ENCODE measurements around the gene PALS2.

PALS2 gene

DNA sequence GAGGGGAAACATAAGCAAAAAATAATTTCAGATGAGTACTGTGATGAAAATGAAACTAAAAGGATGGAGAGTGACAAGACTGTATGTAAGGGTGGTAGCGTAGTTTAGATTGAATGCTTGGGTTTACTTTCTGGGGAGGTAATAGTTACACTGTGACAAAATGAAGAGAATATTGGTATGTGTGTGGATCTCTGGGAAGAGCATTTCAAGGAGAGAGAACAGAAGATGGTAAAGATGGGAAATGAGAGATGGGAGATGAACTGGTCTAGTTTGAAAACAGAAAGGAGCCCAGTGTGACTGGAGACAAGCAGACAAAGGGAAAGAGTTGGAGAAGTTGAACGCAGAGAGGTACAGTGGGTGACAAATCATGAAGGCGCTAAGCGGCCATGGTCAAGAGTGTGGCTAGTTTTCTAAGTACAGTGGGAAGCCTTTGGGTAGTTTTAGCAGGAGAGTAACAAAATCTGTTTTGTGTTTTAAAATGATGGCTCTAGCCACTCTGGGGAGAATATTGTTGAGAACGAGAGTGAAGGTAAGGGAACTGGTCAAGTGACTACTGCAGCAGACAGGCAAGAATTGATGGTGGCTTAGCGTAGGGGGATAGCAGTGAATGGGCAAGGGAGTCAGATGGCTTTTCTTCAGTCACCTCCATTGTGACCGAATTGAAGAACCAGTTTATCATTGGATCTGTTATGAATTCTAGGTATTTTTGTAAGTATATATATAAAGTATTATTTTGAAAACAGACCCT, 22.6 kb downstream of the PALS2 start:
- no peak for DNase-seq

- no peak for DNase-seq
Observed at GRCh38 chr7:24597014-24597413, 23.8 kb downstream of the PALS2 start.

- no peak for DNase-seq
Observed at GRCh38 chr7:24601600-24601999, 28.3 kb downstream of the PALS2 start.

DNA sequence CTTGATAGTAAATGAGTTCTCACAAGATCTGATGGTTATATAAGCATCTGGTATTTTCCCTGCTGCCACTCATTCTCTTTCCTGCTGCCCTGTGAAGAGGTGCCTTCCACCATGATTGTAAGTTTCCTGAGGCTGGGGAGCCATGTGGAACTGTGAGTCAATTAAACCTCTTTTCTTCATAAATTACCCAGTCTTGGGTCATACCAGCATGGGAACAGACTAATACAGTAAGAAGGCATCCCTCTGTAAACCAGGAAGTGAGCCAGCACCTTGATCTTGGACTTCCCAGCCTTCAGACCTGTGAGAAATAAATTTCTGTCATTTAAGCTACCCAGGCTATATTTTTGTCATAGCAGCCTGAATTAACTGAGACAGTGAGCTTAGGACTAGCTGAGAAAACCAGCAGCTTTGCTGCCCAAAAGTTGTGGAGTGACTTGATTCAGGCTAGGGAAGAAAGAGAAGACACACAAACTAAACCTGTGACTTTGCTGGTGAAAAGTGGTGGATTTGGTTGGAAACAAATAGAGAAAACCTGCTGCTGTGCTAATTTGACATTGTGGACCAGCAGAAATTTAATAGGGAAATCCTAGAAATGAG, 29.7 kb downstream of the PALS2 start:
- no peak for DNase-seq

GRCh38 chr7:24604630-24605029, 31.4 kb downstream of the PALS2 start:
- DNase-seq = no peak

- no peak for DNase-seq
Observed at GRCh38 chr7:24608504-24608903, 35.3 kb downstream of the PALS2 start.

DNA sequence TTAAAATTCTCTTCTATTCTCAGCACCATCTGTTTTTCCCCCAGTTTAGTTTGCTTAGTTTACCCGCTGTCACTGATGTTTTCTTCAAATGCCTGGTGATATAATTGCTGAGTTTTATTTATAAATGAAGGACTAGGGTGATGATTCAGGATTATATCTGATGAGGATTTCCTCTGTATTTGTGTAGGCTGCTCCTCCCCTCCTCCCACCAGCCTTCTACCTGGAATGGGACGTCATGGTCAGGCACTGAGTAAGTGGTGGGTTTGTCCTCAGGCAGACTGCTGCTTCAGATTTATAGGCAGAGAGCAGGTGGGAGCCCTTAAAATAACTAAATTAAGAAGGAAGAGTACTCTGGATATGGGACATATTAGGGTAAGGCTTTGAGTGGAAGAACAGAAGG, 35.8 kb downstream of the PALS2 start:
- DNase-seq = no peak

DNA sequence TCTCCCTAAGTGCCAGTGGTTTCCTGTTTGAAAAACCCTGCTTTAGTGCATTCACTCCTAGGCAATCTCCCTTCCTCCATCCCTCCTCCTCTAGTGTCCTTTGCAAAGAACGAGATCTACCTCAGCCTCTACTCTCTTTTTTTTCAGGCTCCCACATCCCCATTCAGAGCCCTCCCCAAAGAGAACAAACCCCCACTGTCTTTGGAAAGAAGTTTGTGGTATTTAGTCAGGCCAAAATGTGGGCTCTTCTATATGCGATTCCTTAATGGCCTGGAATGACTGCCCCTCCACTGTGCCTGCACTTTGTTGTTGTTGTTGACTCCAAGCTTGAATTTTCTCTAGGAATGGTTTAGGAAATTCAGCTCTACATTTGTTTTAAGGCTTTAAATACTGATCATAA, 36.3 kb downstream of the PALS2 start:
- no peak for DNase-seq

GRCh38 chr7:24611130-24611529, 37.9 kb downstream of the PALS2 start:
- DNase-seq = no peak

DNA sequence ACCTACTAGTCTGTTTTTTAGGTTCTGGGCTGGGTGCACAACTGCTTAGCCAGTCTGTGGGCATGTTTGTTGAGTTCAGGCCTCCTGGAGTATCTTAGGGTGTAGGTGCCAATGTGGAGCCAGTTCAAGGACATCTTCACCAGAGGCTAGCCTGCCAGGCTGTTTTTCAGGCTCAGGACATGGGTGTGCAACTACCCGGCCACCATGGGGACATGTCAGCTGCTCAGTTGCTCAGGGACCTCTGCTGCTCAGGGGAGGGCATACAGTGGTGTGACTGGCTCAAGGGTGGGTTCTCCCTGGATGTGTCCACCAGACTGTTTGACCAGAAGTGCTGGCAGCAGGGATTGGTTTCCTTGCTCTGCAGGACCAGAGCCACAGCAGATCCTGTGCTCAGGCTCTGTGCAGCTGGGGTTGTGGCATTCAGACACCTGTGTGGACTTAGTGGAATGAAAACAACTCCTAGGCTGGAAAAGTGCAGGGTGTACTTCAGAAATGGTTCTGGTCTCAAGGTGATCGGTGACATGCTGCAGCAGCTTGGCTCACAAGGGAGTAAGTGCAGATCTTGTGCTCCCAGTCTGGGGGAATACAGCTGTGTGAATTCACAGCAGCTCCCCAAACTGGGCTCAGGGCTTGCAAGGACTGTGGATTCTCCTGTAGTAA, 44.8 kb downstream of the PALS2 start:
- no peak for DNase-seq

DNA sequence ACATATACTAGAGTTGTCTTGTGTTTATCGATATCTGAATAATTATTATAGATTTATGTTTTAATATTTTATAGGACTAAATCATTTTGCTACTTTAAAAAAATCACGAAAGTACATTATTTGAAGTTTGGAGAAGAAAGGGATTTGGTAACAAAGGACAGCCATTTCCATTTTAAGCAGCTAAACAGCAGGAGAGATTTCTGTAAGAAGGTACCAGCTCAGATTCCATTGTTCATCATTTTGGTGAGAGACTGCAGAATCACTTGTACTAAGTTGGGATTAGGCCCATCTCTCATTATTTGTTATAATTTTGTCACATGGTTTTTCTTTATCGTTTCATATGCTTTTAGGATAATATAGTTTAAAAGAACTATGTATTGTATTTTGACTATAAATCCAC, 46.7 kb downstream of the PALS2 start:
- no peak for DNase-seq

DNA sequence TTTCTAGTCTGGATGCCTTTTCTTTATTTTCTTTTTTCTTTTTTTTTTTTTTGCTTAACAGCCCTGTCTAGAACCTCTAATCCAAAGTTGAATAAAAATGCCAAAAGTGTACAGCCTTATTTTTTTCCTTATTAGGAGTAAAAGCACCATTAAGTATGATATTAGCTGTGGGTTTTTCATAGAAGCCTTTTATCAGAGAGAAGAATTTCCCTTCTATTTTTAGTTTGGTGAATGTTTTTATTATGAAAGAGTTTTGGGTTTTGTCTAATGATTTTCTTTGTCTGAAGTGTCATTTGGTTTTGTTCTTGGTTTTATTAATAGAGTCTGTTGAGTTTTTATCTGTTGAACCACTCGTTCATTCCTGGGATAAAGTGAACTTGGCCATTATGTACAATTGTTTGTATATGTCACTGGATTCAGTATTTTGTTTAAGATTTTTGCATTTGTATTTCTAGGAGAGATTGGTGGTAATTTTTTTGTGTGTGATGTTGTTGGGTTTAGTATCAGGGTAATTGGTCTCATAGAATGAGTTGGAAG, 49.5 kb downstream of the PALS2 start:
- DNase-seq = no peak
